WI38 (cell line): ENCODE data around the gene CDC20.
"Not testable (repeated sequence)": the region's sequence is repeated elsewhere in the genome, so short reads cannot be mapped to it uniquely, and the experiment has no call there.

Experiments
- H3K4me3 ChIP-seq: 2 replicates; pipeline ENCODE4 v1.5.1; 2011; ENCODE audit warnings: low read depth, mild to moderate bottlenecking, control low read depth, low read length
- CTCF ChIP-seq: IDR thresholded peaks from 2 replicates; pipeline ENCODE4 v1.5.1; 2012; ENCODE audit warnings: low read depth, mild to moderate bottlenecking, control low read depth, low read length

CDC20 gene

DNA sequence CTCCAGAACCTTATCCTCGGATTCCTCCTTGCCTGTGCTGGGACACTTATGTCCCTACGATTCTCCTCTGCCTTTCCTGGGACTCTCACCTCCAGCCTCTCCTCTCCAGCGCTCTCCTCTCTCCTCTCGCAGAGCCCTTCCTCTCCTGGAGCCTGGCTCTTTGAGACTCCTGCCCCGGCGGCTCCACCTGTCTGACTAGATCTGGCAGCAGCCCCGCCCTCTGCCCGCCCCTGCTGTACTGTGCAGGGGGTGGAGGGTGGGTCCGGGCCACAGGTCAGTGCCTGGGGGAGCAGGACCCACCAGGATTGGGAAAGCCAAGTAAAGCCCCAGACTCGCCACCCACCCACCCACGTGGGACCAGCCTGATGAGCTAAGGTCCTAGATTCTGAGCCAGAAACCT lies 7.4 kb downstream of the CDC20 start:
- peak overlapping the region; percentile 88 for H3K4me3 ChIP-seq
- TF ChIP-seq CTCF = no peak

- TF ChIP-seq CTCF = no peak
- peak overlapping the region; percentile 88 for H3K4me3 ChIP-seq
These were observed 7.8 kb downstream of the CDC20 start for GRCh38 chr1:43366601-43367025.

GRCh38 chr1:43367026-43367903 lies 8.5 kb downstream of the CDC20 start:
- H3K4me3 ChIP-seq = peak overlapping the region; percentile 88
- no peak for TF ChIP-seq CTCF

GRCh38 chr1:43367904-43368645 lies 9.3 kb downstream of the CDC20 start, which contains the start of gene ELOVL1:
TSS of gene ELOVL1 (minus strand) at chr1:43368011. CDS start at chr1:43365609, 2,402 bp downstream.
- H3K4me3 ChIP-seq = peak within 1 kb of the TSS; percentile 88
- no peak for TF ChIP-seq CTCF

GRCh38 chr1:43368646-43369020 lies 9.9 kb downstream of the CDC20 start:
- no peak for TF ChIP-seq CTCF
- H3K4me3 ChIP-seq = peak overlapping the region; percentile 88

DNA sequence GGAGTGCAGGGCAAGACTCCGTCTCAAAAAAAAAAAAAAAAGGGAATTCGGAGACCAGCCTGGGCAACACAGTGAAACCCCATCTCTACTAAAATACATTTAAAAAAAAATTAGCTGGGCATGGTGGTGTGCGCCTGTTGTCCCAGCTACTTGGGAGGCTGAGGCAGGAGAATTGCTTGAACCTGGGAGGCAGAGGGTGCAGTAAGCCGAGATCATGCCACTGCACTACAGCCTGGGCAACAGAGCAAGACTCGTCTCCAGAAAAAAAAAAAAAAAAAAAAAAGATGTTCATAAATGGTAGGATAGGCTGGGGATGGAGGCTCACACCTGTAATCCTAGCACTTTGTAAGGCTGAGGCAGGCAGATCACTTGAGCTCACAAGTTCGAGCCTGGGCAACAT lies 11.0 kb downstream of the CDC20 start:
- H3K4me3 ChIP-seq = not testable (repeated sequence)

DNA sequence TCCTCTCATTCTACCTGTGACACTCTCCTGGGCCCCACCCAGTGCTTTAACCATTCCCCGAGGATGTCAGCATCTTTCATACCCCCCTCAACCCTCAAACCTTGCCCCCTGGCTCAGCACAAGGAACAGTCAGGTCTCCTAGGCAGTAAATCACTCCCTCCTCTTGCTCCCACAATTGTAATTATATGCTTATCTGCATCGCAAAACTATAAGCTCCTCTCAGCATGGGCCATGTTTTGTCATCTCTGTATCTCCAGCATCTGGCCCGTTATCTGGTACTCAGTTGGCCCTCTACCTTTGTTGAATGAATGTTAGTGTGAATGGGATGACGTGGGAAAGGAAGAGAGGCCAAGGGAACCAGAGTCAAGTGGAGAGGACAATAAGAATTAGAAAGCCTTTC lies 11.8 kb downstream of the CDC20 start:
- H3K4me3 ChIP-seq = no peak overlapping the region
- no peak for TF ChIP-seq CTCF
